ENCODE results near the gene SARNP.
A peak's percentile ranks its signal among the peaks of the same experiment; 100 is the strongest.

Gene SARNP

GRCh38 chr12:55746174-55746912, 71.2 kb downstream of the SARNP start:
- no peak overlapping the region for H3K4me3 ChIP-seq (ENCODE audit: low read depth, low read length)

GRCh38 chr12:55745361-55746173, 72.0 kb downstream of the SARNP start:
- no peak overlapping the region for H3K4me3 ChIP-seq (ENCODE audit: low read depth, low read length)

More at GRCh38 chr12:55746174-55746912, 71.2 kb downstream of the SARNP start:
- TF ChIP-seq CTCF (IDR thresholded peaks at IDR 0.05; ENCODE audit: low read depth, low read length), result no peak

GRCh38 chr12:55744340-55745030, 73.0 kb downstream of the SARNP start:
- H3K4me3 ChIP-seq (ENCODE audit: low read depth, low read length), result peak overlapping the region; percentile 58
- no peak for TF ChIP-seq CTCF (IDR thresholded peaks at IDR 0.05; ENCODE audit: low read depth, low read length)

More at GRCh38 chr12:55745361-55746173, 72.0 kb downstream of the SARNP start:
- no peak for TF ChIP-seq CTCF (IDR thresholded peaks at IDR 0.05; ENCODE audit: low read depth, low read length)

- TF ChIP-seq CTCF (IDR thresholded peaks at IDR 0.05; ENCODE audit: low read depth, low read length), result no peak
- peak overlapping the region; percentile 58 for H3K4me3 ChIP-seq (ENCODE audit: low read depth, low read length)
Measured at GRCh38 chr12:55743406-55744339, 73.9 kb downstream of the SARNP start.

- no peak for TF ChIP-seq CTCF (IDR thresholded peaks at IDR 0.05; ENCODE audit: low read depth, low read length)
- H3K4me3 ChIP-seq (ENCODE audit: low read depth, low read length), result peak within 1 kb of the TSS; percentile 58
Measured at GRCh38 chr12:55742719-55743405, 74.7 kb downstream of the SARNP start, which contains the start of gene GDF11. Gene GDF11, plus strand, starts transcription at chr12:55743122. Its CDS starts 195 bp downstream, at chr12:55743317.

All from WI38 (cell line).